ENCODE measurements around the gene SLC36A4.

DNA sequence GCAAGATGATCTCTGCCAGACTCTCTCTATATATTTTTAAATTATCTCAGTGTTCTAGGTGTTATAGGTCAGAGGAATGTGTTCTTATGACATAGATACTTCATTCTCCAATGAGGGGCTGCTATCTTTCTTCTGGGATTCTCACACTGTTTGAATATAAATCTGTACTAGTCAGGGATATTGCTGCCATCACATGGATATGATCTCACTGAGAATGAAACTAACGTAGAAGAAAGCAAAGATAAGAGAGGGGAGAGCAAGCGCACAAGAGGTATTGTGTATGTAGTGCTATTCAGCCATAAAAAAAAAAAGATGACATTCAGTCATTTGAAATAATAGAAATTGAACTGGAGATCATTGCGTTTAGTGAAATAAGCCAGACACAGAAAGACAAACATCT is 42.2 kb upstream of the SLC36A4 start:
- TF ChIP-seq CTCF (IDR thresholded peaks at IDR 0.05) = no peak
- no peak for TF ChIP-seq POLR2A (IDR thresholded peaks at IDR 0.05)

Data from heart left ventricle (tissue), 13 donors.